DOHH2 (cell line): ENCODE measurements around the gene PAN3.

Experiments
- H3F3A ChIP-seq: fragments of 200-600 bp; sonication (generic), shearing (Covaris generic); 2 replicates; pipeline ENCODE4 v1.6.0; 2016; ENCODE audit warnings: antibody characterized with exemption, mild to moderate bottlenecking; ENCODE audit not compliant: control insufficient read depth, insufficient read depth
- H3K27ac ChIP-seq: fragments of 200-600 bp; sonication (generic); 2 replicates; pipeline ENCODE4 v1.5.1; 2014; ENCODE audit warnings: low read depth, mild to moderate bottlenecking, low read length, moderate library complexity
- H3K27me3 ChIP-seq: fragments of 200-600 bp; sonication (generic); 2 replicates; pipeline ENCODE4 v1.6.1; 2014; ENCODE audit warnings: mild to moderate bottlenecking, low read length, mixed read lengths; ENCODE audit not compliant: control insufficient read depth
- H3K36me3 ChIP-seq: fragments of 200-600 bp; sonication (generic); 2 replicates; pipeline ENCODE4 v1.6.1; 2014; ENCODE audit warnings: mild to moderate bottlenecking, low read length, moderate library complexity, mixed read lengths; ENCODE audit not compliant: control insufficient read depth
- H3K4me1 ChIP-seq: fragments of 200-600 bp; sonication (generic); 2 replicates; pipeline ENCODE4 v1.6.1; 2014; ENCODE audit warnings: mild to moderate bottlenecking, low read length, mixed read lengths; ENCODE audit not compliant: control insufficient read depth
- H3K4me2 ChIP-seq: fragments of 200-600 bp; sonication (generic); 2 replicates; pipeline ENCODE4 v1.6.0; 2014; ENCODE audit warnings: mild to moderate bottlenecking, low read length, moderate library complexity
- H3K4me3 ChIP-seq: fragments of 200-600 bp; sonication (generic); 2 replicates; pipeline ENCODE4 v1.5.1; 2014; ENCODE audit warnings: mild to moderate bottlenecking, low read length, mixed read lengths
- H3K79me2 ChIP-seq: fragments of 200-600 bp; sonication (generic); 2 replicates; pipeline ENCODE4 v1.6.1; 2014; ENCODE audit warnings: mild to moderate bottlenecking, low read length, mixed read lengths; ENCODE audit not compliant: control insufficient read depth
- H3K9me2 ChIP-seq: fragments of 200-600 bp; sonication (generic); replicated peaks from 2 replicates; pipeline ENCODE4 v1.6.1; 2014; ENCODE audit warnings: mild to moderate bottlenecking, low read length, mixed read lengths; ENCODE audit not compliant: control insufficient read depth
- H3K9me3 ChIP-seq: fragments of 200-600 bp; sonication (generic); 2 replicates; pipeline ENCODE4 v1.6.1; 2014; ENCODE audit warnings: antibody characterized with exemption, low read length, mixed read lengths; ENCODE audit not compliant: control insufficient read depth, insufficient read depth
- H4K20me1 ChIP-seq: fragments of 200-600 bp; sonication (generic); 2 replicates; pipeline ENCODE4 v1.6.0; 2014; ENCODE audit warnings: low read depth, mild to moderate bottlenecking, antibody characterized with exemption, low read length, moderate library complexity; ENCODE audit not compliant: control insufficient read depth, insufficient read depth
- CTCF ChIP-seq: fragments of 200-600 bp; sonication (generic); IDR thresholded peaks from one replicate; pipeline ENCODE4 v1.5.1; 2014; ENCODE audit warnings: antibody characterized with exemption, mild to moderate bottlenecking, low read depth, low read length; ENCODE audit not compliant: poor library complexity, severe bottlenecking
- EZH2phosphoT487 ChIP-seq: fragments of 200-600 bp; sonication (generic); IDR thresholded peaks from 2 replicates; pipeline ENCODE4 v1.6.1; 2017; ENCODE audit warnings: borderline replicate concordance, mild to moderate bottlenecking, antibody characterized with exemption, low read length, moderate library complexity, mixed read lengths

The PAN3 gene

DNA sequence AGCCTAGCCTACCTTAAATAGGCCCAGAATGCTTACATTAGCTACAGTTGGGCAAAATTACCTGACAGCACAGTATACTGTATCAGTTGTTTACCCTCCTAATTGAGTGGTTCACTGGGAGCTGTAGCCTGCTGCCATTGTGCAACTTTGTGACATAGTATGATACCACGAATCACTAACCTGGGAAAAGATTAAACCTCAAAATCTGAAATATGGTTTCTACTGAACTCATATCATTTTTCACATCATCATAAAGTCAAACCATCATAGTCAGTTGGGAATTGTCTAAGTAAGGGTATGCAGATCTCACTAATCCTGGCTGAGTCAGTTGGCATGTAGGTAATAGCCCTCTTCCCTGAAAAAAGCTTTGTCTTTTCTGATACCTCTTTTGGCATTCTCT lies 9.2 kb downstream of the PAN3 start:
- Histone ChIP-seq H4K20me1 (peaks cover 26% of the 10 kb centered on the region), H3K9me2 (no peaks in the 10 kb centered on the region), H3K9me3 (no peaks in the 10 kb centered on the region), H3K79me2 (peaks cover 98% of the 10 kb centered on the region), H3K27ac (no peak overlapping the region), H3K36me3 (peaks cover 5% of the 10 kb centered on the region), H3K4me1 (no peaks in the 10 kb centered on the region), H3K4me3 (no peak overlapping the region), H3K4me2 (no peak overlapping the region), H3K27me3 (no peaks in the 10 kb centered on the region), H3F3A (no peaks in the 10 kb centered on the region)
- TF ChIP-seq EZH2phosphoT487 (no peak), CTCF (no peak)

- Histone ChIP-seq H3K9me3 (peaks cover 4% of the 10 kb centered on the region; the same call in 1 of the 2 replicates), H3K9me2 (no peaks in the 10 kb centered on the region), H4K20me1 (peaks cover 10% of the 10 kb centered on the region; the same call in 1 of the 2 replicates), H3K27ac (no peak overlapping the region), H3K36me3 (peaks cover 7% of the 10 kb centered on the region), H3K27me3 (no peaks in the 10 kb centered on the region), H3K4me3 (no peak overlapping the region), H3K4me1 (peaks cover 16% of the 10 kb centered on the region), H3F3A (no peaks in the 10 kb centered on the region; the same call in 1 of the 2 replicates), H3K4me2 (no peak overlapping the region), H3K79me2 (peaks cover 93% of the 10 kb centered on the region)
- TF ChIP-seq EZH2phosphoT487 (no peak), CTCF (no peak)
These were observed 20.7 kb downstream of the PAN3 start for GRCh38 chr13:28159057-28159456.

DNA sequence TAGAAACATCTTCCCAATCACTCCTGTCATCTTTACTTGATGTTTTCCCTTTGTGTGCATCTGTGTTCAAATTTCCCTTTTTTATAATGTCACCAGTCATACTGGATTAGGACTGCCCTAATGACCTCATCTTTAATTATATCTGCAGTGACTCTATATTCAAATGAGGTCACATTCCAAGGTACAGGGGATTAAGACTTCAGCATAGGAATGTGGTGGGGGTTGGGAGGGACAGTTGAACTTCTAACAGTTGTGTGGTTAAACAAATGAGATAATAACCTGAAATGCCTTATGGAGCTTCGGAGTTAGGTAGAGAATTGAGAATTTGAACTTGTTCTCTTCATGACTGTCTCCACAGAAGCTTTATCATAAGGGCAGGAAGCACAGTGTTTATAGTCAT lies 23.0 kb downstream of the PAN3 start:
- Histone ChIP-seq H3K4me3 (no peak overlapping the region), H3K79me2 (peaks cover 96% of the 10 kb centered on the region), H3K36me3 (peaks cover 7% of the 10 kb centered on the region), H3K4me2 (no peak overlapping the region), H4K20me1 (peaks cover 16% of the 10 kb centered on the region; the same call in 1 of the 2 replicates), H3K4me1 (peaks cover 16% of the 10 kb centered on the region), H3F3A (no peaks in the 10 kb centered on the region; the same call in 1 of the 2 replicates), H3K27me3 (no peaks in the 10 kb centered on the region), H3K9me3 (peaks cover 4% of the 10 kb centered on the region; the same call in 1 of the 2 replicates), H3K27ac (no peak overlapping the region), H3K9me2 (no peaks in the 10 kb centered on the region)
- TF ChIP-seq EZH2phosphoT487 (no peak), CTCF (no peak)

DNA sequence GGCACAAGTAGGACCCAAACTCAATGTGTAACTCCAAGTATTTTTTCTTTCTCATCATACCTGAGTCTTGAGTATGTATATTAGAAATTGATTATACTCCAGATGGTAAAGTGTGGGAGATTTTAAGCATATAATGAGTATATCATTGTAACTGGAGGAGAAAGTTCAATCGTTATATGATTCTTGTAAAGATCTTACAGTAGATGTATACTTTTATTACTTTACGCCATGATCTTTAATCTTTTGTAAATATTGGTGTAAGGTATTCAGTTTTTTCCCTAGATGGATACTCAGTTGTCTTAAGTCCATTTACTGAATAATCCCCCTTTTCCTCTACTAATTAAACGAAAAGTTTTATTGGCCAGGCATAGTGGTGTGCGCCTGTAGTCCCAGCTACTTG lies 25.2 kb downstream of the PAN3 start:
- no peaks in the 10 kb centered on the region for H3K9me2 ChIP-seq
- no peak for TF ChIP-seq EZH2phosphoT487
- TF ChIP-seq CTCF, result no peak
- no peaks in the 10 kb centered on the region for H3K36me3 ChIP-seq
- H3K4me1 ChIP-seq, result peaks cover 16% of the 10 kb centered on the region
- no peak overlapping the region for H3K4me3 ChIP-seq
- no peak overlapping the region for H3K27ac ChIP-seq
- H3K79me2 ChIP-seq, result peaks cover 96% of the 10 kb centered on the region
- no peaks in the 10 kb centered on the region for H3K27me3 ChIP-seq
- H3K9me3 ChIP-seq, result no peaks in the 10 kb centered on the region
- no peak overlapping the region for H3K4me2 ChIP-seq
- H4K20me1 ChIP-seq, result peaks cover 24% of the 10 kb centered on the region; the same call in 1 of the 2 replicates
- no peaks in the 10 kb centered on the region; the same call in 1 of the 2 replicates for H3F3A ChIP-seq
